Retinal pigment epithelial cell (primary cell): ENCODE results near the gene ZW10.

Experiments
- DNase-seq: peaks from one replicate; pipeline ENCODE4 v3.0.0-alpha.2; 2010; ENCODE audit warnings: low read depth
- H3K4me3 ChIP-seq: 2 replicates; pipeline ENCODE4 v1.5.1; 2011; ENCODE audit warnings: mild to moderate bottlenecking, low read length, control low read depth, moderate library complexity
- CTCF ChIP-seq: conservative IDR thresholded peaks from 2 replicates; pipeline ENCODE4 v1.5.1; 2011; ENCODE audit warnings: low read depth, low read length, control low read depth, inconsistent platforms

ZW10 gene

DNA sequence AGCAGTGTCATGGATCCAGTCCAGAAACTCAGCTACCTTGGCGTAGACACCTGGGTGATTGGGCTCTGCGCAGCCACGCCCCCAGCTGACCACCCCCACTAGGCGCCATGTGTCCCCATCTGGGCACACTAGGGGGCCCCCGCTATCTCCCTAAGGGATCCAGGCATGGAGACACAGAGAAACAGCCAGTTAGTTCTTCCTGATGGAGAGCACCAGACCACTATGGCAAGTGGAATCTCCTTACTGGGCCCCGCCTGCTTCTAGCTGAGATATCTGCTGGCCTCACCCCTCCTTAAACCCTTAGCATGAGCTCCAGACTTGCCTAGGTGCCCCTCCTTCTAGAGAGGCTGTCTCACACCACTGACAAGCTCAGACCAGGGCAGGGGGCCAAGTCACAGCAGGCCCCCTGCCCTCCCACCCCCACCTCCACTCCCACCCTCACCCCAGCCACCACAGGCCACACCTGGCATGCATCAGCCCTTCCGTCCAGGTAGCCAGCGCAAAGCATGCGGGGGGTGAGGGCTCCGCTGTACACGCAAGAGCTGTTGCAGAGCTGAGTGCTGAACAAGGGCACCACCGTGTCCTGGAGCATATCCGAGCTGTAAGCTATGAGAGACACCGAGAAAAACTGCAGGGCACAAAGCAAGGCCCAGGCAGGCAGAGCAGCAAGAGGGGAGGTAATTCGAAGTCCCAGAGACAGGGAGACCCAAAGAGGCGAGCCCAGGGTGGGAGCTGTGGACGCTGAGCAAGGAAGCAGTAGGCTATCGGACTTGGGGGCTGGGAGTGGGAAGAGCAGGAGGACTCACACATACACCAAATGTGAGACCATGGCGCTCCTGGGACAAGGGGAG, 83.5 kb downstream of the ZW10 start:
- no peak overlapping the region for H3K4me3 ChIP-seq
- no peak for TF ChIP-seq CTCF
- DNase-seq = no peak

DNA sequence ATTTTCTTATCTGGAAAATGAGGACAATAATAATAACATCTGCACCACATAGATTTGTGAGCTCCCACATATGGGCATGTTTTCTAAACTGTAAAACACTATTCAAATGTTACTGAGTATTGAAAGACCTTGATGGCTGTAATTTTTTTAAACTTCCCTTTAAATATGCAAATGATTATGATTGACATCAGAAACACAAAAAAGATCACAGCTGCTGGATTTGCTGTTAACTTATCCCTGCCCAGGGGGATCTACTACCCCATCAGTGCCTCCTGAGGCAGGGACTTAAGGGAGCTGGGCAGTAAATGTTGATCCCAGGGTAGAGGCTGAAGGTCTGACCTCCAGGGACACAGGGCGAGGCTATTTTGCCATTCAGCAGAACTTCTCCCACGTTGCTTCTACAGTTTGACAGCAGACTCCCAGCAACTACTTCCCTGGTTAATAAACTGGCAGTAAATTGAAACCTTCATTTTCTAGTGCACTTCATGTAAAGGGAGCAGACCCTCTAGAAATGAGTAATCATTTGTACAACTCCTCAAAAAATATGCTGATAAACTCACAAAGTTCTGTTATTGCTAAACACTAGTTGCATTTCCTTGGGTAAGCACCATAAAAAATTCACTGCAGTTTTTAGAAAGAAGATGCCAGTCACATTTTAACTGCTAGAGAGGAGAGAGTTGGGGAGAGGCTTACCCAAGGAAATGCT, 87.7 kb downstream of the ZW10 start:
- TF ChIP-seq CTCF = no peak
- DNase-seq = no peak

GRCh38 chr11:113684496-113684895, 89.0 kb downstream of the ZW10 start:
- no peak for TF ChIP-seq CTCF
- H3K4me3 ChIP-seq = no peak overlapping the region
- DNase-seq = no peak

More for the DNA sequence above, 87.7 kb downstream of the ZW10 start:
- no peak overlapping the region for H3K4me3 ChIP-seq

DNA sequence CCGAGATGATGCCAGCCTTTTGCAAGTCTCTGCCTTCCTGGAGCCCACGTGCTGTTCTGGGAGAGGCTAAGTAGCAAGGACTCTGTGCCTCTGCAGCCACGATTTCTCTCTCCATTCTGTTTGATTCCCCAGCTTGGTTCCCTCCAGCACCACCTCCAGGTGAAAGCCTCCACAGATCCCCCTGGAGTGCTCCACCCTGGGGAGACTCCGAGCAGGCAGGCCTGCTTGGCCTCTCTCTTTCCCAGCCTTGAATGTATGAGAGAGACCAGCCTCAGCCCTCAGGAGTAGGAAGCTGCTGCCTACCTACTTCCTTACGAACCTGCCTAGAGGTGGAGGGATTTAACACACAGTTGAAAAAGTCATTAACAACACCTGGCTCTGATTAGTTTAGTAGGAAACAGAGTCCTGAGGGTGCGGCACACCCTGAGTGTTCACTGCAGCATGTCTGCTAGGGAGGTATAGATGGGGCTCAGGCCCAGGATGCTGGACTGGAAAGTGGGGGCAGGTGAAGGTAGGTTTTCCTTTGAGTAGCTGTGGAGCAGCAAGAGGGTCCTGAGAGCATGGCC, 89.9 kb downstream of the ZW10 start:
- DNase-seq = no peak
- TF ChIP-seq CTCF = no peak
- H3K4me3 ChIP-seq = no peak overlapping the region
